Large intestine (tissue), 3 donors: Measurements from ENCODE around the gene RTN4RL1. TPM values are rescaled to one million over a fixed set of nuclear protein-coding genes. Genes with fewer than 3 reads are reported as not detected.
"Not testable (repeated sequence)": the region's sequence is repeated elsewhere in the genome, so short reads cannot be mapped to it uniquely, and the experiment has no call there.

ENCODE experiments used
- DNase-seq, 2 donors: peaks; one replicate each; pipeline versions ENCODE4 v3.0.0 to v3.0.0-alpha.2; 2013
- H3K27ac ChIP-seq: one replicate; pipeline ENCODE4 v1.5.1; 2013; ENCODE audit warnings: low read length
- H3K27me3 ChIP-seq: 2 replicates; pipeline ENCODE4 v1.6.1; 2013; ENCODE audit warnings: low read length; ENCODE audit not compliant: control insufficient read depth, insufficient read depth
- H3K36me3 ChIP-seq: 2 replicates; pipeline ENCODE4 v1.6.1; 2013; ENCODE audit warnings: low read length; ENCODE audit not compliant: control insufficient read depth, insufficient read depth
- H3K4me1 ChIP-seq: one replicate; pipeline ENCODE4 v1.6.1; 2013; ENCODE audit warnings: low read length; ENCODE audit not compliant: control insufficient read depth, insufficient read depth
- H3K4me3 ChIP-seq: one replicate; pipeline ENCODE4 v1.5.1; 2013; ENCODE audit warnings: low read length
- H3K9me3 ChIP-seq: one replicate; pipeline ENCODE4 v1.6.1; 2013; ENCODE audit warnings: mild to moderate bottlenecking, low read depth, low read length, moderate library complexity; ENCODE audit not compliant: control insufficient read depth
- WGBS: methylation state at CpG from one replicate; pipeline ENCODE4 v1.1.5; 2013; ENCODE audit warnings: low lambda C conversion rate; ENCODE audit not compliant: insufficient coverage; 5-methylcytosine and 5-hydroxymethylcytosine counted together
- polyA plus RNA-seq: library from polyadenylated mRNA; unstranded; fragments of 120-200 nt; gene quantifications from one replicate; pipeline ENCODE4 v1.2.1, GENCODE V29; 2013

Gene RTN4RL1
- polyA plus RNA-seq, 1 donor = 0.45 TPM

GRCh38 chr17:1906662-1907101 lies 118.5 kb downstream of the RTN4RL1 start:
- Histone ChIP-seq H3K9me3 (peaks cover 4% of the 10 kb centered on the region), H3K27ac (no peak overlapping the region), H3K36me3 (no peaks in the 10 kb centered on the region), H3K27me3 (peaks cover 76% of the 10 kb centered on the region), H3K4me1 (peaks cover 6% of the 10 kb centered on the region), H3K4me3 (no peak overlapping the region)
- WGBS = no CpG with 5 or more reads among the region's 8 CpGs
- DNase-seq = no peak

- H3K36me3 ChIP-seq = no peaks in the 10 kb centered on the region
- H3K9me3 ChIP-seq = peaks cover 4% of the 10 kb centered on the region
- peak in 1 of 2 donors; percentile 57 for DNase-seq
- H3K4me1 ChIP-seq = peaks cover 6% of the 10 kb centered on the region
- H3K4me3 ChIP-seq = no peak overlapping the region
- no peak overlapping the region for H3K27ac ChIP-seq
- WGBS = no CpG with 5 or more reads among the region's 25 CpGs
- peaks cover 64% of the 10 kb centered on the region for H3K27me3 ChIP-seq
These were observed 119.8 kb downstream of the RTN4RL1 start for GRCh38 chr17:1905190-1905913.

GRCh38 chr17:1904273-1905182 lies 120.6 kb downstream of the RTN4RL1 start:
- no peak overlapping the region for H3K4me3 ChIP-seq
- H3K4me1 ChIP-seq = peaks cover 6% of the 10 kb centered on the region
- peaks cover 57% of the 10 kb centered on the region for H3K27me3 ChIP-seq
- no peaks in the 10 kb centered on the region for H3K36me3 ChIP-seq
- no peak for DNase-seq
- peaks cover 4% of the 10 kb centered on the region for H3K9me3 ChIP-seq
- no peak overlapping the region for H3K27ac ChIP-seq
- WGBS = 60% methylated on average over 1 of the region's 17 CpGs

- Histone ChIP-seq H3K4me1 (no peaks in the 10 kb centered on the region), H3K27ac (no peak overlapping the region), H3K9me3 (no peaks in the 10 kb centered on the region), H3K4me3 (no peak overlapping the region), H3K27me3 (peaks cover 8% of the 10 kb centered on the region), H3K36me3 (peaks cover 40% of the 10 kb centered on the region)
- 97% methylated on average over 5 of the region's 8 CpGs for WGBS
- DNase-seq = no peak
These were observed 125.6 kb downstream of the RTN4RL1 start for GRCh38 chr17:1899403-1900000.

GRCh38 chr17:1898872-1899271 lies 126.3 kb downstream of the RTN4RL1 start:
- no peak for DNase-seq
- H3K36me3 ChIP-seq = peaks cover 46% of the 10 kb centered on the region
- no peak overlapping the region for H3K4me3 ChIP-seq
- H3K27me3 ChIP-seq = peaks cover 4% of the 10 kb centered on the region
- no peak overlapping the region for H3K27ac ChIP-seq
- no CpG with 5 or more reads among the region's 12 CpGs for WGBS
- H3K9me3 ChIP-seq = no peaks in the 10 kb centered on the region
- no peaks in the 10 kb centered on the region for H3K4me1 ChIP-seq

GRCh38 chr17:1898332-1898731 lies 126.8 kb downstream of the RTN4RL1 start:
- H3K36me3 ChIP-seq = peaks cover 49% of the 10 kb centered on the region
- WGBS = no CpG with 5 or more reads among the region's 17 CpGs

GRCh38 chr17:1897105-1897656 lies 128.0 kb downstream of the RTN4RL1 start:
- no peak for DNase-seq
- WGBS = no CpG with 5 or more reads among the region's 18 CpGs
- no peaks in the 10 kb centered on the region for H3K9me3 ChIP-seq
- H3K27me3 ChIP-seq = no peaks in the 10 kb centered on the region
- no peak overlapping the region for H3K4me3 ChIP-seq
- peaks cover 53% of the 10 kb centered on the region for H3K36me3 ChIP-seq
- H3K4me1 ChIP-seq = no peaks in the 10 kb centered on the region
- no peak overlapping the region for H3K27ac ChIP-seq

More at GRCh38 chr17:1898332-1898731, 126.8 kb downstream of the RTN4RL1 start:
- no peak overlapping the region for H3K27ac ChIP-seq
- no peaks in the 10 kb centered on the region for H3K4me1 ChIP-seq
- no peaks in the 10 kb centered on the region for H3K9me3 ChIP-seq
- H3K4me3 ChIP-seq = no peak overlapping the region
- DNase-seq = no peak
- H3K27me3 ChIP-seq = peaks cover under 1% of the 10 kb centered on the region

GRCh38 chr17:1896243-1897104 lies 128.7 kb downstream of the RTN4RL1 start:
- no peak overlapping the region for H3K27ac ChIP-seq
- DNase-seq = no peak
- H3K4me3 ChIP-seq = no peak overlapping the region
- no CpG with 5 or more reads among the region's 25 CpGs for WGBS
- no peaks in the 10 kb centered on the region for H3K27me3 ChIP-seq
- no peaks in the 10 kb centered on the region for H3K4me1 ChIP-seq
- H3K9me3 ChIP-seq = no peaks in the 10 kb centered on the region
- peaks cover 55% of the 10 kb centered on the region for H3K36me3 ChIP-seq

- DNase-seq, H3K9me3 ChIP-seq, H3K27ac ChIP-seq, H3K27me3 ChIP-seq, H3K4me3 ChIP-seq, H3K4me1 ChIP-seq: not testable (repeated sequence)
- no CpG with 5 or more reads among the region's 11 CpGs for WGBS
- peaks cover 63% of the 10 kb centered on the region for H3K36me3 ChIP-seq
These were observed 129.7 kb downstream of the RTN4RL1 start for GRCh38 chr17:1895479-1895878.
